ENCODE measurements around the gene DCTN4. TPM values are rescaled to one million over a fixed set of nuclear protein-coding genes. Genes with fewer than 3 reads are reported as not detected.

DCTN4 gene
- total RNA-seq, 1 donor from 2014 or later = 71.8 TPM

DNA sequence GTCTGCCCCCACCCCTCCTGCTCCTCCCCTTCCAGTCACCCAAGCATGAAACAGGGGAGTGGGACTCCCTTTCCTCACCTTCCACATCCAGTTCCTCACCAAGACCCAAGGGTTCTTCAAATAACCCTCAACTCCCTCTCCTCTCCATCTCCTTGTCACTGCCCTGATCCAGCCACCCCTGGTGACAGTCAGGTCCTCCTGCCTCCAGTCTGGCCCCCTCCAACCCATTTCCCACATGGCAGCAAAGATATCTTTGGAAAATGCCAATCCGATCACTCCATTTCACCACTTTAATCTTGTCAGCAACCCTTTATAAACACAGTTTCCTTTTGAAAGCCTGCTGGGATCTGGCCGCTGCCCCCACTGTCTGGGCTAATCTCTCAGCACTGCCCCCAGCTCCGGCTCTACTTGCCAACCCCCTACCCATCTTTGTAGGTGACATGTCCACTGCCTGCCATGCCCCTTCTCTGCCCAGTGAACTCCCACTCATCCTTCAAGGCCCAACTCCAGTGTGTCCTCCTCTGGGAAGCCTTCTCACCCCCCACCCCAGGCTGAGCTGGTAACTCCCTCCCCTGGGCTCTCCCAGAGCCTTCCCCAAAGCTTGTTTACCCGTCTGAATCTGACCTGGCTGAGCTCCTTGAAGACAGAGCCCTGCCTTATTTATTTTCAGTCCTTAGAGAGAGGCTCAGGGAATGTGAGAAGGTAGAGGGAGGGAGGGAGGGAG is 98.5 kb downstream of the DCTN4 start:
- ATAC-seq (peak; percentile 4 to 55), DNase-seq (no peak)
- Histone ChIP-seq H3K36me3 (no peaks in the 10 kb centered on the region), H3K27me3 (ENCODE audit: low read depth) (peaks cover 4% of the 10 kb centered on the region), H3K9me3 (no peaks in the 10 kb centered on the region), H3K4me3 (no peak overlapping the region), H3K4me1 (peaks cover 23% of the 10 kb centered on the region), H3K27ac (no peak overlapping the region)
- intact Hi-C loops (cut with DNase I) = no loop called here
- TF ChIP-seq CTCF (IDR thresholded peaks at IDR 0.05) = no peak

- TF ChIP-seq CTCF (IDR thresholded peaks at IDR 0.05) = no peak
- intact Hi-C loops (cut with DNase I) = loop anchor here (5.0 kb wide), 1 partner anchor 97 kb away; no protein-coding TSS in a partner anchor
- peak overlapping the region; percentile 18 for H3K27ac ChIP-seq
- H3K4me3 ChIP-seq = no peak overlapping the region
- ATAC-seq = peak in 1 of 2 donors; percentile 4
- H3K27me3 ChIP-seq (ENCODE audit: low read depth) = no peaks in the 10 kb centered on the region
- H3K9me3 ChIP-seq = no peaks in the 10 kb centered on the region
- no peaks in the 10 kb centered on the region for H3K36me3 ChIP-seq
- H3K4me1 ChIP-seq = peaks cover 23% of the 10 kb centered on the region
- no peak for DNase-seq
Measured at GRCh38 chr5:150659360-150660107, 99.3 kb downstream of the DCTN4 start.

DNA sequence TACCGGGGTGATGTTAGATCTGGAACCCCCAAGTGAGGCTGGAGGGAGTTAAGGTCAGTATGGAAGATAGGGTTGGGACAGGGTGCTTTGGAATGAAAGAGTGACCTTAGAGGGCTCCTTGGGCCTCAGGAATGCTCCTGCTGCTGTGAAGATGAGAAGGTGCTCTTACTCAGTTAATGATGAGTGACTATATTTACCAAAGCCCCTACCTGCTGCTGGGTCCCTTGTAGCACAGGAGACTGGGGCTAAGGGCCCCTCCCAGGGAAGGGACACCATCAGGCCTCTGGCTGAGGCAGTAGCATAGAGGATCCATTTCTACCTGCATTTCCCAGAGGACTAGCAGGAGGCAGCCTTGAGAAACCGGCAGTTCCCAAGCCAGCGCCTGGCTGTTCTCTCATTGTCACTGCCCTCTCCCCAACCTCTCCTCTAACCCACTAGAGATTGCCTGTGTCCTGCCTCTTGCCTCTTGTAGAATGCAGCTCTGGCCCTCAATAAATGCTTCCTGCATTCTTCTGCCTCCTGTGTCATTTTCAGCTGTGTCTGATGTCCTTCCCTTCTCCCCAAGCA is 100.0 kb downstream of the DCTN4 start:
- no peaks in the 10 kb centered on the region for H3K27me3 ChIP-seq (ENCODE audit: low read depth)
- no peak overlapping the region for H3K4me3 ChIP-seq
- ATAC-seq (no peak), DNase-seq (no peak)
- intact Hi-C loops (cut with DNase I) = loop anchor here (5.0 kb wide), 1 partner anchor 96 kb away; no protein-coding TSS in a partner anchor
- H3K9me3 ChIP-seq = no peaks in the 10 kb centered on the region
- no peaks in the 10 kb centered on the region for H3K36me3 ChIP-seq
- H3K27ac ChIP-seq = no peak overlapping the region
- no peak for TF ChIP-seq CTCF (IDR thresholded peaks at IDR 0.05)
- H3K4me1 ChIP-seq = peaks cover 23% of the 10 kb centered on the region

Other genes with a start within 250 kb of the DCTN4 start
- gene SYNPO, start 118.4 kb downstream of the DCTN4 start, total RNA-seq = 90.6 TPM
- gene MYOZ3, start 97.8 kb downstream of the DCTN4 start, total RNA-seq = 0.92 TPM
- 46.8 TPM for gene RBM22, start 58.0 kb downstream of the DCTN4 start, total RNA-seq
- gene SMIM3, start 19.7 kb upstream of the DCTN4 start, total RNA-seq = 17.1 TPM
- gene IRGM, start 87.5 kb upstream of the DCTN4 start, total RNA-seq = 0.24 TPM
- gene ZNF300, start 146.0 kb upstream of the DCTN4 start, total RNA-seq = 2.0 TPM

Data from lower lobe of right lung (tissue), 2 donors.